HG03039 (cell line): ENCODE results near the gene BAIAP2.

ENCODE experiments used
- ATAC-seq: cut with Tn5 transposase; IDR thresholded peaks from one replicate; pipeline ENCODE4 v1.9.1; 2021; ENCODE audit warnings: mild to moderate bottlenecking, moderate library complexity; ENCODE audit not compliant: unreplicated experiment

Gene BAIAP2

DNA sequence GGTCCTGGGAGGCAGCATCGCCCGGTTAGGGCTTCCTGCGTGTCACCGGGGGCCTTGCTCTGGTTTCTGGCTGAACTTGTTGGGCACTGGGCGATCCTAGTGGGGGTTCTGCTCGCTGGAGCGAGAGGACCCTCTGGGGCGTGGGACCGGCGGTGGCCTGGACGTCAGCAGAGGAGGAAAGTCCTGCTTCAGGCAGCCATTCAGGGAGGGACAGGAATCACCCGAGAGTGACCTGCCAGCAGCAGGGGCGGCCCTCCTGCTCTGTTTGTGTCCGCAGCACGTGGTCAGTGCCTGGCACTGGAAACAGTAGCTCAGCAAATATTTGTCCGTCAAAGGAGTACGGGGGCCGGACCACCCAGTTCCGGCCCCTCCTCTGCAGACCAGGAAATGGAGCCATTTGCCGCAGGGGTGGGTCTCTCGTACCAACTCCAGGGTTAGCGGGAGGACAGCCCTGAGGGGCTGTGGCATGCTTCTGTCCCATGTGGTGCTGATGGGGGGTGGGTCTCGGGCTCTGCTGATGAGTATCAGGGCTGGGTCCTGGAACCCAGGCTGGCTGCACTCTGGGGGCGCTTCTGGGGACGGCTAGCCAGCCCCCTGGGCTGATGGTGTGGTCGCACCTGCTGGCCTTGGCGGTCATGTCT lies 48.3 kb downstream of the BAIAP2 start:
- no peak for ATAC-seq

DNA sequence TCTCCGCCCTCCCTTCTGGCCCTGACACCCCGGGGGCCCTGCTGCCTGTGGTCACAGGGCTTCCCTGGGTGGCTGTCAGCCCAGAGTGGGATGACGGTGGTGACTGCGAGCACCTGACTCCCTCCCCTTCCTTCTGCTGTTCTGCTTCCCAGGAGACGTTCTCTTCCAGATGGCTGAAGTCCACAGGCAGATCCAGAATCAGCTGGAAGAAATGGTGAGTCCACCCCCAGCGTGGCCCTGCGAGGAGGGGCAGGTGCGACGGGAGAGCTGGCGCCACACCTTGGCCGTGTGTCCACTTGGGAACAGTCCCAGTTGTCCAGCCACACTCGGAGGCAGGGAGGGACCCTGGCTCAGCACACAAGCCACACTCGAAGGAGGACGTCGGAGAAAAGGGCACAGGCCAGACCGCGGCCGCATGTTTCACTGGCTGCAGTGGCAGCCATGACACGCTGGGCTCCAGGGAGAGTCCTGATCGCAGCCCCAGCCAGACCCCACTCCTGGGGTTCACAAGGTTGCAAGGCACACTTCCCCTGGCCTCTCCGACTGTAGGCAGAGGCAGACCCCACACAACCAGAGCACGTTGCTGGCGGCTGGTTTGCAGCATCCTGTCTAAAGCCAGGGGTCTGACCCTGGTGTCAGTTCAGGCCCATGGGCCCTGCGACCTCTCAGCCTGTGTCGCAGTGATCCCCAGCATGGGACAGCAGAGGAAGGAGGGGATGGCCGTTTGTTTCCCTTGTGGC lies 49.9 kb downstream of the BAIAP2 start:
- ATAC-seq, result no peak

- no peak for ATAC-seq
Measured at GRCh38 chr17:81085420-81085911, 50.5 kb downstream of the BAIAP2 start.

GRCh38 chr17:81086789-81087551 lies 52.0 kb downstream of the BAIAP2 start:
- no peak for ATAC-seq

DNA sequence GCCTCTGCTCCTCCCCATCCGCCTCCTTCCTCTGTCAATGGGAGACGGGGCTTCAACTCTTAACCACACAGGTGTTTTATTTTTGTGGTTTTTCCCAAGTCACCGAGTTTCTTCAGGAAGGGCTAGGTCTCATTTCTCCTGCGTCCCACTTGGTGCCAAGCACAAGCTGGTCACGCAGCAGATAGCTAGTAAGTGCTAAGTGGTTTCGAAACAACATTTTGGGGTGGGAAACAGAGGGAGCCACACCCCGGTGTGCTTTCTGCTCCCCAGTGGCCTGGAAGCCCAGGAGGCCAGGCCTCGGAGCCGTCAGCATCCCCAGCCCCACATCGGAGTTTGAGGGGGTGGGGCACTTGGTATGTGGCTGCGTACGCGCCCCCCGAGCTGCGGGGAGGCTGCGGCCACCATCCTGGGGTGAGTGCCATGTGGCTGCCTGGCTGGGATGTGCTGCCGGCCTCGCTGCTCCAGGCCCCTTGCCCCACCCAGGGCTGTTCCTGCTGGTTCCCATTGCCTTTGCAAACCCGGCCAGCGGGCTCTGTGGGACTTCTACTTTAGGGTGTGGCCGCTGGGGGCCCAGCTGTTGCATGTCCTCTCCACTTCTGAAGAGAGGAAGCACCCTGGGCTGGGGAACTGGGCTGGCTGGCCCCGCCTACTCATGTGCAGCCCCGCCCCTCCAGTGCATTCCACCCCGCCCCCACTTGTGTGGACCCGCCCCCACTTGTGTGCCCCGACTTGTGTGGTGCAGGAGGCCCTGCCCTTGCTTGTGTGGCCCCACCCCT lies 55.6 kb downstream of the BAIAP2 start:
- no peak for ATAC-seq

GRCh38 chr17:81091154-81091553 lies 56.2 kb downstream of the BAIAP2 start:
- no peak for ATAC-seq

DNA sequence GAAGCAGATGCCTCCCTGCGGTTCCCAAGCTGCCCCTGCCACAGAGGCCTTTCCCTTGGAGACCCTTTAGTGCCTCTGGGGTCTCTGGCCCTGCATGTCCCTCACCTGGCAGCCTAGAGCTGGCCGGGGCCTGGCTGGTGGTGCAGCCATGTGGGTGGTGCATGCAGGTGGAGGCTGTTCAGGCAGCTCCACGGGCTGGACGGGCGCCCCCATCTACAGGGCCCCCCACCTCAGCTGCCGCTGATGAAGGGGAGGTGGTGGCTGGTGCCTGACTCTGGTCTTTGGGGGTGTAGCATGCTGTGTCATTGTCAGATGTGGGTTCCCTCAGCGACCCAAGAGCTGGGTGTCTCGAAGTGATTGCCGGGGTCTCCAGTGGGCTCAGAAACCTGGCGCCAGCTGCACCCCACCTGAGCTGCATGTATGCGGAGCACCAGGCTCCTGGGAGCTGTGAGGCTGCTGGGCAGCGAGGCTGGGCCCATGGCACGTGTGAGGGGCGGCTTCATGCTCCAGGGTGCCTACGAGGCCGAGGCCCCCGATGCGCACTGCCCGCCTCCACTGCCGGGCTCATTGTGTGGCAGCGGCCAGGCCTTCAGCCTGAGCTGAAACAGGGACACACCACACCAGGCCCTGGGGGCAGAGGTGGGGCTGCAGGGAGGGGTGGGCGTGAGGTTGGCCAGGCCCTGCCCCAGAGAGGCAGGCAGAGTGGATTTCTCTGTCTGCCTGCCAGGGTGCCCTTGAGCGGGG lies 57.0 kb downstream of the BAIAP2 start:
- no peak for ATAC-seq

DNA sequence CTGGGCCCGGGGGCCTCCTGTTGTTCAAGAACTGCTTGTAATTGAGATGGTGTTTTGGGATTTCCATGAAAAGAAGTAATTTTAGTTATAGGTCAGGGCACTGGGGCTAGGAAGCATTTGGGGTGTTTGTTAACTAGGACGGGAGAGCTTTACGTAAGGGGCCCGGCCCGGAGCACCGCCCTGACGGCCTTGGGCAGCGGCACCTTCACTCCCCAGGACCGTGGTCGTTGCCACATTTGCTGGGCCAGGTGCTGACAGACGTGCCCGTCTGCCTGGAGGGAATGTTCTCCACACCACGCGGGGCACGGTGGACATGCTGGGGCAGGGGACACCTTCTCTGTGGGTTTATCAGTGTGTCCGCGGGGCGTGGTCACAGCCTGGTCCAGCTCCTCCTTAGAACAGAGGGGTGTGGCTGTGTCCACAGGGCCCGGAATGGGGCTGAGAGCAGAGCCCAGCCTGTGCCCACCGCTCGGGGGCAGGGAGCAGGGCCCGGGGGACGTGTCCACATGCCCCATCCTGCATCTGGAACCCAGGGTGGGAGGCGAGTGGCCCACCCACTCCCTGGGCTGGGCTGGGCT lies 57.7 kb downstream of the BAIAP2 start:
- ATAC-seq, result no peak

DNA sequence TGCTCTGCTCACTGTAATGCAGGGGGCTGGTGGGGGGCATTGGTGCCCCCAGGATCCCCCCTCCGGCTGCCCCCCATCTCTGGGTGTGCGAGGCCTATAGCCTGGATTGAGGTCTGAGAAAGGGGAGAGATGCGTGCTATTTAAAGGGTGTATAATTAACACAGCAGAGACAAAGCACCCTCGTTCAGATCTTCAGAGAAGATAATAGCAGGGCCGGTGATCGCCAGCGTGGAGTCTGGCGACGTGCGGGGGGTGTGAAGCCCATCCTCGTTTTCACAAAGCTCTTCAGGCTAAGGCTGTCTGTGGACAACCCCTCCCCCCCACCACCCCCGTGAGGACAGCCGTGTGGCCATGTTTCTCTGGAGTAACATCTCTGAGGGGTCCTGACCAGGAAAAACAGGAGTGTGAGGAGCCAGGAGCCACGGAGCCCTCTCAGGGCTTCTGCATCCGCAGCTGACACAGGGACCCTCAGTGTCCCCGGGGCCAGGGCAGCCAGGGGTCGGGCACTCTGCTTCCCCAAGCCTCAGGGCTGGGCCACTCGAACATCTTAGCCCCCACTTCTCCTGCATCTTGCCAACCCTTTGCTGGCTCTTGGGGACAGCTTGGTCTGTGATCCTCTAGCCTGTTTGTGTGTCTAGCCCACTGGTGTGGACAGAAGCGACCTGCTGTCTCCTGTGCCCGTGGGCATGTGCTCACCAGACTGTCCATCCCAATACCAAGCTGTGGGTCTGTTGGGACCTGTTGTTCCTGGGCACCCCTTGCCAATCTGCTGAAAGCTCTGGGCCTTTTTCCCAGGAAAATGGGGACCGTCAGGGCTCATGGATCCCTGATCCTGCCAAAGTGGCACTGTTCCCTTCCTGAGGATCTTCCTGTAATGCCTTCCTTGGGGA lies 58.9 kb downstream of the BAIAP2 start:
- ATAC-seq, result no peak

DNA sequence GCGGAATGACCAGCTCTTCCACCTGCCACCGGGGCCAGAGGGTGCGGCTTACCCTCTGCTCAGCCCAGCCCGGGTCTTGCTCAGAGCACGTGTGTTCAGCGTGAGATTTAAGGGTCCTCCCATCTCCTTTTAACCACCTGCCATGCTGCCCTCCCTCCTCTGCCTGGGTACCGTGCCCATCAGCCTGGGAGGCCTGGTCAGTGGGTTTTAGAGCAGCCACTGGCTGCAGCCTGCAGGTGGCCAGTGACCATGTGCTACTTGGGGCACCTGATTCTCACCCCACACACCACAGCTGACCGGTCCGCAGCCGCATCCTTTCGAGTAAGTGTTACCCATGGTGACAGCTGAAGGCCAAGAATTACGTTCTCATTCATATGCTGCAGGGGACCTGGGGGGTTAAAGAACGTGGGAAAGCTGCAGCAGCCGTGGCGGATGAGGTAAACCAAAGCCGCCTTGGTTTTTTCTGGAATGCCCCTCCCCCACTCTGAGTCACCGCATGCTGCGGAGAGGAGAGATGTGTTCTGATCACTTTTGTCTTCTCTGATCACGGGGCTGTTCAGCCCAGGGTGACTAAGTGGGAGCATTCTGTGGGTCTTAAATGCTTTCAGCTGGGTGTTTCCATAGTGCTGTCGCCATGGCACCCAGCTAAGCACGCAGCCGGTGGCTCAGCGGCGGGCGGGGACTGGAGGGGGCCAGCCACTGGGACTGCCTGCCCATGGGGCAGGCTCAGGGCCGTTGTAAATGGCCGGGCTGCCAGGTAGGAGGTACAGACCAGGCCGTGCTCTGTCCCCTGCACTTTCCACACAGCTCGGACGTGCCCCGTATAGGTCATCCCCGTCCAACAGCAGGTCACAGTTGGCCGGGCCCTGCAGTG lies 59.8 kb downstream of the BAIAP2 start:
- no peak for ATAC-seq

DNA sequence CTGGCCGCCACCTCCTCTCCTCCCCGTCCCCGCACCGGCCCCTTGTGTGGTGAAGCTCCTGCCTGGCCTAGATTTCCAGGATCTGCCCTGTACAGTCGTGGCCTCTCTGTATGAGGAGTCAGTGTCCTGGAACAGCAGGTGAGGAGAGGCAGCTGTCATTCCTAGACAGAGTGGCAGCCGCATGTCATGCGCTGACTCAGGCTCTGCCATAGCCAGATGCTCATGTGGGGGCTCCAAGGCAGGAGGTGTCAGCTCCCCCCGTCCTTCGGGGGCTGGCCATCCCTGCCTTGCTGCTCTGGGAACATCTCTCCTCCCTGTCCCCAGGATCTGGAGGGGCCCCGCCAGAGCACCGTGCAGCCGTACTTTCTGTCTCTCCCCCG lies 60.4 kb downstream of the BAIAP2 start:
- ATAC-seq, result no peak

GRCh38 chr17:81096741-81097133 lies 61.8 kb downstream of the BAIAP2 start:
- ATAC-seq, result no peak

- ATAC-seq, result no peak
Measured at GRCh38 chr17:81097134-81097942, 62.4 kb downstream of the BAIAP2 start.

- ATAC-seq, result no peak
Measured at GRCh38 chr17:81097943-81098308, 63.0 kb downstream of the BAIAP2 start.

DNA sequence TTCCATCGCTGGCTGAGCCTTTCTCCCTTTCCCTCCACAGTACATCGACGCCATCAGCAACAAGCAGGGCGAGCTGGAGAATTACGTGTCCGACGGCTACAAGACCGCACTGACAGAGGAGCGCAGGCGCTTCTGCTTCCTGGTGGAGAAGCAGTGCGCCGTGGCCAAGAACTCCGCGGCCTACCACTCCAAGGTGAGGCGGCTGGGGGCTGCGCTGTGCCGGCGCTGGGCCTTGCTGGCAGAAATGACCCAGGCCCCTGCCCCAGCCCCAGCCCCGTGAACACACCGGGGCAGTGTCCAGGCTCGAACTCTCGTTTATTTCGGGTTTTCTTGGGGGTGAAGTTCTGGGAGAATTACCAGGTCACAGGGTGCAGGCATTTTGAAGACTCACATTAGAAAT lies 64.9 kb downstream of the BAIAP2 start:
- no peak for ATAC-seq

GRCh38 chr17:81100668-81101067 lies 65.7 kb downstream of the BAIAP2 start:
- ATAC-seq, result no peak

DNA sequence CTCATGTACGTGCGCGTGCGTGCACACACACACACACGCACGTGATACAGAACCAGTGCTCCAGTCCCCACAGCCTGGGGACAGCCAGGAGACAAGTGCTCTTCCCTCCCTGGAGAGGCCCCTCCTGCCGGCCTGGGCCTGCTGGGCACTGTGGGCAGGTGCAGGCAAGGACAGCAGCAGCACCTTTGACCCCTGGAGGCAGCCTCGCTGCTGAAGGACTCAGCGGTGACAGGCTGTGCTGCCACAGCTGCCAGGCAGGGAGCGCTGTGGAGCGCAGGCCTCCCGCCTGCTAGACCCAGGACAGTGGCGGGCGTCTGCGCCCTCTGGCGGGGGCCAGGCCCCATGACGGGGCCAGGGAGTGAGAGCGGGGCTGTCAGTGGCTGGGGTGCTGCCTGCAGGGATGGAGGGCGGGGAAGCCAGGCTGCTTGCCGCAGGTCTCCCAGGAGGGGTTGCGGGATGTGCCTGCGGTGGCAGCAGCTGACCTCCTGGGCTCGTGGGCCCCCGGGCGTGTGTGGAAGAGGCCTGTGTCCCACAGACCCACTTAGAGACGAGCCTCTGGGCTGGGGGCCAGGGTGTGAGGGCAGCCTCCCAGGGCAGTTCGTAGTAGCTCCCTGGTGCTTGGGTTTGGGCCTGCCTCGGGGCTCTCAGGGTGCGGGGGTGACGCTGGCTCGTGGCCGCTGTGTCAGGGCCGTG lies 66.8 kb downstream of the BAIAP2 start:
- peak; percentile 58 for ATAC-seq
